Measurements from ENCODE around the gene NPC1L1. TPM values are rescaled to one million over a fixed set of nuclear protein-coding genes. Genes with fewer than 3 reads are reported as not detected.

Gene NPC1L1
- total and polyA plus RNA-seq, 2 donors (not counting 1 experiment from before 2014, with no cell fraction given) = 0.07 TPM; not detected in 1

GRCh38 chr7:44470135-44470479, 71.0 kb downstream of the NPC1L1 start:
- Histone ChIP-seq H3K9me3 (ENCODE audit: control extremely low read depth in 1 of 3, control insufficient read depth in 2 of 3, insufficient read depth in 1 of 3, low read length in 2 of 3) (no peaks in the 10 kb centered on the region), H3K79me2 (ENCODE audit: control insufficient read depth, insufficient read depth, low read length) (peaks cover 97% of the 10 kb centered on the region), H3K4me3 (ENCODE audit: control extremely low read depth in 1 of 5, extremely low read depth in 1 of 5, insufficient read depth in 1 of 5, low read depth in 2 of 5, low read length in 4 of 5) (no peak overlapping the region), H3K4me1 (ENCODE audit: control insufficient read depth in 2 of 2, insufficient read depth in 2 of 2, low read length in 2 of 2) (no peaks in the 10 kb centered on the region), H3K27me3 (replicated peaks in 1 of 4; ENCODE audit: control extremely low read depth in 1 of 4, control insufficient read depth in 3 of 4, insufficient read depth in 4 of 4, low read length in 3 of 4) (no peaks in the 10 kb centered on the region), H2AFZ (ENCODE audit: insufficient read depth, low read depth, low read length, poor library complexity, severe bottlenecking) (no peak overlapping the region), H3K36me3 (replicated peaks in 1 of 2; ENCODE audit: control extremely low read depth in 1 of 2, control insufficient read depth in 1 of 2, extremely low read depth in 1 of 2, insufficient read depth in 2 of 2, low read length in 1 of 2) (peaks cover 0 to 64% of the 10 kb centered on the region in 2 experiments), H4K20me1 (ENCODE audit: control insufficient read depth, insufficient read depth, low read length, poor library complexity, severe bottlenecking) (peaks cover 94% of the 10 kb centered on the region), H3K27ac (ENCODE audit: low read length in 2 of 2) (no peak overlapping the region), H3K4me2 (replicated peaks; ENCODE audit: low read depth, low read length, poor library complexity, severe bottlenecking) (no peak overlapping the region), H3K9ac (ENCODE audit: low read length) (no peak overlapping the region)
- no peak for DNase-seq
- WGBS (ENCODE audit: insufficient coverage) = 100% methylated on average over 2 of the region's 2 CpGs
- H3K4me1 Mint-ChIP-seq = peaks cover 21% of the 10 kb centered on the region
- ChIA-PET CTCF (interaction anchor here (1.2 to 1.5 kb wide), 2 partner anchors 39 to 229 kb away, joined by 3 to 5 read pairs; no protein-coding TSS in a partner anchor), POLR2A (no interaction called here)
- no peaks in the 10 kb centered on the region for H3K9me3 Mint-ChIP-seq (ENCODE audit: insufficient read depth)
- no peak overlapping the region for H3K27ac Mint-ChIP-seq
- no peak overlapping the region for H3K4me3 Mint-ChIP-seq
- intact Hi-C loops (cut with micrococcal nuclease) = no loop called here
- TF ChIP-seq EZH2 (IDR thresholded peaks at IDR 0.05; ENCODE audit: borderline replicate concordance, insufficient read depth, low read depth, low read length, poor library complexity, severe bottlenecking) = no peak
- no peaks in the 10 kb centered on the region for H3K27me3 Mint-ChIP-seq
- ATAC-seq (ENCODE audit: low read depth) = no peak

DNA sequence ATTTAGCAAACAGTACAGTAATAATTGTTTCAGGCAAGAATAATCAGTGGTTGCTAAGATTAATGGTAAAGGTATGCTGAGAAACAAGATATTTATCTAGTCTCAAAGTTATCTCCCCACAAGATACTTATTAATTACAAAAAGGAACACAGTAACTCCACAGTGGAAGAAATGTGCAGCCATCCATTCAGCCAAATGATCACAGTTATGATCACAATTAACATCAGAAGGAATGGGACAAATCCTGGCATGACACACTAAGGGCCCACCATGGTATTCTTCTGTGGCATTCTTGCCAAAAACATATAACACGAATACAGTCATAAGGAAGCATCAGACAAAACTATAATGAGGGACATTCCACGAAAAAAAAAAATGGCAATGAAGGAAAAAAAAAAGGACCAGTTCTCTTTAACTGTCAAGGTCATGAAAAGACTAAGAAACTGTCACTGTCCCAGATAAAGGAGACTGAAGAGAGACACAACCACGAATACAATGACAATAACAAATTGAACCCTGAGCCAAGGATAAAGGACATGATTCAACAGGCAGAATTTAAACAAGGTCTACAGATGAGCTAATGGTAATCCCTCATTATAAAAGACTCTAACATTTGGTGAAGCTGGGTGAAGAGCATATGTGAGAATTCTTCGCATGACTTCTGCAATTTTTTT, 71.5 kb downstream of the NPC1L1 start:
- Histone ChIP-seq H3K4me2 (replicated peaks; ENCODE audit: low read depth, low read length, poor library complexity, severe bottlenecking) (no peak overlapping the region), H3K9ac (ENCODE audit: low read length) (no peak overlapping the region), H3K36me3 (replicated peaks in 1 of 2; ENCODE audit: control extremely low read depth in 1 of 2, control insufficient read depth in 1 of 2, extremely low read depth in 1 of 2, insufficient read depth in 2 of 2, low read length in 1 of 2) (peaks cover 0 to 61% of the 10 kb centered on the region in 2 experiments), H3K9me3 (ENCODE audit: control extremely low read depth in 1 of 3, control insufficient read depth in 2 of 3, insufficient read depth in 1 of 3, low read length in 2 of 3) (no peaks in the 10 kb centered on the region), H2AFZ (ENCODE audit: insufficient read depth, low read depth, low read length, poor library complexity, severe bottlenecking) (no peak overlapping the region), H3K4me3 (ENCODE audit: control extremely low read depth in 1 of 5, extremely low read depth in 1 of 5, insufficient read depth in 1 of 5, low read depth in 2 of 5, low read length in 4 of 5) (no peak overlapping the region), H3K79me2 (ENCODE audit: control insufficient read depth, insufficient read depth, low read length) (peaks cover 97% of the 10 kb centered on the region), H3K4me1 (ENCODE audit: control insufficient read depth in 2 of 2, insufficient read depth in 2 of 2, low read length in 2 of 2) (no peaks in the 10 kb centered on the region), H4K20me1 (ENCODE audit: control insufficient read depth, insufficient read depth, low read length, poor library complexity, severe bottlenecking) (peaks cover 94% of the 10 kb centered on the region), H3K27me3 (replicated peaks in 1 of 4; ENCODE audit: control extremely low read depth in 1 of 4, control insufficient read depth in 3 of 4, insufficient read depth in 4 of 4, low read length in 3 of 4) (no peaks in the 10 kb centered on the region), H3K27ac (ENCODE audit: low read length in 2 of 2) (no peak overlapping the region)
- peaks cover 24% of the 10 kb centered on the region for H3K4me1 Mint-ChIP-seq
- WGBS (ENCODE audit: insufficient coverage) = 100% methylated on average over 1 of the region's 4 CpGs
- POLR2A ChIA-PET = no interaction called here
- no peak for ATAC-seq (ENCODE audit: low read depth)
- intact Hi-C loops (cut with micrococcal nuclease) = no loop called here
- no peaks in the 10 kb centered on the region for H3K27me3 Mint-ChIP-seq
- TF ChIP-seq, protein P1, sequence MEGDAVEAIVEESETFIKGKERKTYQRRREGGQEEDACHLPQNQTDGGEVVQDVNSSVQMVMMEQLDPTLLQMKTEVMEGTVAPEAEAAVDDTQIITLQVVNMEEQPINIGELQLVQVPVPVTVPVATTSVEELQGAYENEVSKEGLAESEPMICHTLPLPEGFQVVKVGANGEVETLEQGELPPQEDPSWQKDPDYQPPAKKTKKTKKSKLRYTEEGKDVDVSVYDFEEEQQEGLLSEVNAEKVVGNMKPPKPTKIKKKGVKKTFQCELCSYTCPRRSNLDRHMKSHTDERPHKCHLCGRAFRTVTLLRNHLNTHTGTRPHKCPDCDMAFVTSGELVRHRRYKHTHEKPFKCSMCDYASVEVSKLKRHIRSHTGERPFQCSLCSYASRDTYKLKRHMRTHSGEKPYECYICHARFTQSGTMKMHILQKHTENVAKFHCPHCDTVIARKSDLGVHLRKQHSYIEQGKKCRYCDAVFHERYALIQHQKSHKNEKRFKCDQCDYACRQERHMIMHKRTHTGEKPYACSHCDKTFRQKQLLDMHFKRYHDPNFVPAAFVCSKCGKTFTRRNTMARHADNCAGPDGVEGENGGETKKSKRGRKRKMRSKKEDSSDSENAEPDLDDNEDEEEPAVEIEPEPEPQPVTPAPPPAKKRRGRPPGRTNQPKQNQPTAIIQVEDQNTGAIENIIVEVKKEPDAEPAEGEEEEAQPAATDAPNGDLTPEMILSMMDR (IDR thresholded peaks at IDR 0.05) = no peak
- TF ChIP-seq EZH2 (IDR thresholded peaks at IDR 0.05; ENCODE audit: borderline replicate concordance, insufficient read depth, low read depth, low read length, poor library complexity, severe bottlenecking) = no peak
- no peaks in the 10 kb centered on the region for H3K9me3 Mint-ChIP-seq (ENCODE audit: insufficient read depth)
- CTCF ChIA-PET = interaction anchor here (1.1 to 1.5 kb wide), 3 partner anchors 38 to 229 kb away, joined by 3 to 5 read pairs (median 3); no protein-coding TSS in a partner anchor
- H3K27ac Mint-ChIP-seq = no peak overlapping the region
- no peak for DNase-seq
- no peak overlapping the region for H3K4me3 Mint-ChIP-seq

All from B cell (primary cell).